ENCODE measurements around the gene DEUP1. TPM values are rescaled to one million over a fixed set of nuclear protein-coding genes. Genes with fewer than 3 reads are reported as not detected.

DEUP1 gene
- total RNA-seq, 1 experiment from 2014 or later, result not detected

GRCh38 chr11:93319224-93319839 lies 11.2 kb upstream of the DEUP1 start:
- no peaks in the 10 kb centered on the region; a peak in 1 of 4 replicates for H3K9me3 ChIP-seq (ENCODE audit: control insufficient read depth in 1 of 2, insufficient read depth in 1 of 2, low read depth in 1 of 2, low read length in 2 of 2)
- no peak overlapping the region for H3K4me3 ChIP-seq (replicated peaks in 1 of 2; ENCODE audit: low read depth in 1 of 2, low read length in 2 of 2)
- no TSS peak for BruUV-seq (replicated peaks)
- no peak overlapping the region for H3K4me2 ChIP-seq (ENCODE audit: low read length)
- intact Hi-C loops (cut with micrococcal nuclease), result no loop called here
- no peaks in the 10 kb centered on the region for H3K79me2 ChIP-seq (ENCODE audit: insufficient read depth, low read length)
- TF ChIP-seq CTCF (IDR thresholded peaks at IDR 0.05 in 2 of 3, conservative IDR thresholded peaks at IDR 0.05 in 1 of 3; ENCODE audit: borderline replicate concordance in 1 of 3, insufficient read depth in 1 of 3, low read depth in 2 of 3, low read length in 2 of 3), result no peak
- TF ChIP-seq ELF1 (IDR thresholded peaks at IDR 0.05; ENCODE audit: borderline replicate concordance, low read depth), result no peak
- no peak for TF ChIP-seq POLR2AphosphoS5 (IDR thresholded peaks at IDR 0.05; ENCODE audit: low read depth, low read length)
- no peak for TF ChIP-seq REST (IDR thresholded peaks at IDR 0.05; ENCODE audit: low read depth)
- no peak for TF ChIP-seq MAX (IDR thresholded peaks at IDR 0.05)
- TF ChIP-seq TCF7L2 (IDR thresholded peaks at IDR 0.05; ENCODE audit: borderline replicate concordance, extremely low read depth, insufficient read depth, insufficient read length), result no peak
- no peak for TF ChIP-seq ZFX (IDR thresholded peaks at IDR 0.05)
- ChIA-PET POLR2A (no interaction called here), CTCF (no interaction called here), RAD21 (ENCODE audit: low non-redundant PET in 1 of 2, low total read pairs in 2 of 2, uncharacterized antibody in 2 of 2, unreplicated experiment in 2 of 2) (no interaction called here)
- H2AFZ ChIP-seq (ENCODE audit: low read depth, low read length, poor library complexity, severe bottlenecking), result no peak overlapping the region
- no peaks in the 10 kb centered on the region for H3K4me1 ChIP-seq (ENCODE audit: control insufficient read depth in 1 of 2, insufficient read depth in 2 of 2, low read length in 2 of 2)
- no peak for DNase-seq (ENCODE audit: low read depth, low spot score)
- H3K27ac ChIP-seq (ENCODE audit: low read depth, low read length), result no peak overlapping the region
- H3K27me3 ChIP-seq (ENCODE audit: insufficient read depth, low read length), result no peaks in the 10 kb centered on the region
- no peak overlapping the region for H3K9ac ChIP-seq (ENCODE audit: low read length)
- ATAC-seq, result no peak
- no peaks in the 10 kb centered on the region for H4K20me1 ChIP-seq (ENCODE audit: insufficient read depth)
- no peaks in the 10 kb centered on the region for H3K9me2 ChIP-seq (ENCODE audit: insufficient read depth)
- no peaks in the 10 kb centered on the region for H3K36me3 ChIP-seq (ENCODE audit: control insufficient read depth in 1 of 2, insufficient read depth in 2 of 2, low read length in 2 of 2)
